IMR-90 (cell line): ENCODE measurements around the gene HLA-F. TPM values are rescaled to one million over a fixed set of nuclear protein-coding genes. Genes with fewer than 3 reads are reported as not detected.

ENCODE experiments used
- ATAC-seq: fragments of 200-7000 bp; cut with Tn5 transposase; 2 replicates; pipeline ENCODE4 v1.9.1; 2020; ENCODE audit warnings: low read depth, mild to moderate bottlenecking, moderate library complexity
- BruUV-seq: library from RNA; stranded (reverse); fragments of 400-500 nt; replicated peaks from 2 replicates; lab custom pipeline; 2021; lab: Mats Ljungman, UMichigan
- CTCF ChIA-PET: fragments of 300-600 bp; formaldehyde crosslinking; extraction: SDS; loops from one replicate; lab custom pipeline; 2021; ENCODE audit warnings: antibody characterized with exemption; lab: Yijun Ruan, JAX
- POLR2A ChIA-PET: fragments of 300-600 bp; sonication (Branson Sonifier 250); formaldehyde crosslinking; loops from one replicate; lab custom pipeline; 2022; ENCODE audit warnings: antibody characterized with exemption; ENCODE audit not compliant: unreplicated experiment; lab: Charles Lee
- DNase-seq: peaks from one replicate; pipeline ENCODE4 v3.0.0; 2013
- H2AFZ ChIP-seq: replicated peaks from 2 replicates; pipeline ENCODE3; 2013; ENCODE audit warnings: low read length, mild to moderate bottlenecking; ENCODE audit not compliant: poor library complexity
- H2AK5ac ChIP-seq: 2 replicates; pipeline ENCODE4 v1.6.1; 2013; ENCODE audit warnings: low read depth, low read length, inconsistent platforms
- H2AK9ac ChIP-seq: replicated peaks from 2 replicates; pipeline ENCODE3; 2013; ENCODE audit warnings: mild to moderate bottlenecking, low read depth, low read length, moderate library complexity; ENCODE audit not compliant: poor library complexity
- H2BK120ac ChIP-seq: 2 replicates; pipeline ENCODE4 v1.6.1; 2013; ENCODE audit warnings: low read depth, low read length, inconsistent platforms
- H2BK15ac ChIP-seq: 3 replicates; pipeline ENCODE4 v1.6.1; 2013; ENCODE audit warnings: low read depth, low read length, inconsistent platforms
- H2BK20ac ChIP-seq: 2 replicates; pipeline ENCODE4 v1.6.1; 2013; ENCODE audit warnings: low read depth, mild to moderate bottlenecking, inconsistent platforms, low read length, moderate library complexity
- H2BK5ac ChIP-seq: 2 replicates; pipeline ENCODE4 v1.6.1; 2013; ENCODE audit warnings: mild to moderate bottlenecking, low read depth, low read length, inconsistent platforms; ENCODE audit not compliant: poor library complexity, severe bottlenecking
- H3K14ac ChIP-seq: replicated peaks from 2 replicates; pipeline ENCODE4 v1.6.1; 2013; ENCODE audit warnings: low read depth, low read length, inconsistent platforms
- H3K18ac ChIP-seq: 2 replicates; pipeline ENCODE4 v1.6.1; 2013; ENCODE audit warnings: low read depth, low read length, control low read depth
- H3K23ac ChIP-seq: 2 replicates; pipeline ENCODE4 v1.6.1; 2013; ENCODE audit warnings: low read depth, low read length, inconsistent platforms
- H3K27ac ChIP-seq: 2 replicates; pipeline ENCODE4 v1.5.1; 2013; ENCODE audit warnings: mild to moderate bottlenecking, control low read depth, low read length; ENCODE audit not compliant: insufficient read depth
- H3K27me3 ChIP-seq: 2 replicates; pipeline ENCODE4 v1.6.1; 2013; ENCODE audit warnings: low read length; ENCODE audit not compliant: control insufficient read depth, insufficient read depth
- H3K36me3 ChIP-seq: 2 replicates; pipeline ENCODE4 v1.6.1; 2013; ENCODE audit warnings: low read length, mixed read lengths; ENCODE audit not compliant: control insufficient read depth, insufficient read depth
- H3K4ac ChIP-seq: 2 replicates; pipeline ENCODE4 v1.6.1; 2013; ENCODE audit warnings: low read depth, low read length, inconsistent platforms
- H3K4me1 ChIP-seq: 2 replicates; pipeline ENCODE4 v1.6.1; 2013; ENCODE audit warnings: low read length, mixed read lengths; ENCODE audit not compliant: control insufficient read depth, insufficient read depth
- H3K4me2 ChIP-seq: 2 replicates; pipeline ENCODE4 v1.6.1; 2013; ENCODE audit warnings: low read depth, mild to moderate bottlenecking, control low read depth, low read length, moderate library complexity
- H3K4me3 ChIP-seq: 2 replicates; pipeline ENCODE4 v1.5.1; 2013; ENCODE audit warnings: low read depth, mild to moderate bottlenecking, control low read depth, low read length, moderate library complexity; ENCODE audit not compliant: insufficient read depth
- H3K56ac ChIP-seq: 2 replicates; pipeline ENCODE4 v1.6.1; 2013; ENCODE audit warnings: low read length, inconsistent platforms; ENCODE audit not compliant: insufficient read depth; ENCODE audit errors: extremely low read depth
- H3K79me1 ChIP-seq, 2 experiments: 2 replicates each; pipeline ENCODE4 v1.6.1; 2013; ENCODE audit warnings: low read length in 2 of 2, inconsistent platforms in 1 of 2, low read depth in 1 of 2
- H3K9ac ChIP-seq: 2 replicates; pipeline ENCODE4 v1.6.1; 2013; ENCODE audit warnings: low read depth, low read length, control low read depth
- H3K9me1 ChIP-seq: 2 replicates; pipeline ENCODE4 v1.6.1; 2013; ENCODE audit warnings: low read length, inconsistent platforms; ENCODE audit not compliant: insufficient read depth
- H3K9me3 ChIP-seq: 2 replicates; pipeline ENCODE4 v1.6.1; 2013; ENCODE audit warnings: low read length; ENCODE audit not compliant: control insufficient read depth, insufficient read depth
- H4K20me1 ChIP-seq: 2 replicates; pipeline ENCODE4 v1.6.1; 2013; ENCODE audit warnings: low read length, inconsistent platforms; ENCODE audit not compliant: insufficient read depth
- H4K5ac ChIP-seq: 2 replicates; pipeline ENCODE4 v1.6.1; 2013; ENCODE audit warnings: mild to moderate bottlenecking, low read depth, low read length, control low read depth
- H4K8ac ChIP-seq, 2 experiments: 2 replicates each; pipeline ENCODE4 v1.6.1; 2013; ENCODE audit warnings: low read depth in 2 of 2, low read length in 2 of 2, control low read depth in 1 of 2, inconsistent platforms in 1 of 2
- H4K91ac ChIP-seq: 2 replicates; pipeline ENCODE4 v1.6.1; 2013; ENCODE audit warnings: low read depth, low read length, inconsistent platforms; ENCODE audit not compliant: insufficient read depth
- CEBPB ChIP-seq: IDR thresholded peaks from 2 replicates; pipeline ENCODE4 v1.6.1; 2012; ENCODE audit warnings: low read depth, low read length, improper control_type of control experiment
- CHD1 ChIP-seq: IDR thresholded peaks from 2 replicates; pipeline ENCODE4 v1.6.1; 2012; ENCODE audit warnings: low read depth, low read length, improper control_type of control experiment
- MAFK ChIP-seq: IDR thresholded peaks from 2 replicates; pipeline ENCODE4 v1.6.1; 2012; ENCODE audit warnings: low read depth, low read length, improper control_type of control experiment
- MXI1 ChIP-seq: IDR thresholded peaks from 2 replicates; pipeline ENCODE4 v1.6.1; 2012; ENCODE audit warnings: low read depth, mild to moderate bottlenecking, low read length, moderate library complexity, borderline replicate concordance
- NFE2L2 ChIP-seq: fragments of 150-350 bp; IDR thresholded peaks from 2 replicates; pipeline ENCODE4 v1.6.1; 2016; ENCODE audit warnings: low read depth, mild to moderate bottlenecking, low read length
- POLR2A ChIP-seq: IDR thresholded peaks from 2 replicates; pipeline ENCODE4 v1.6.1; 2012; ENCODE audit warnings: mild to moderate bottlenecking, low read depth, low read length
- RAD21 ChIP-seq: IDR thresholded peaks from 2 replicates; pipeline ENCODE4 v1.6.1; 2012; ENCODE audit warnings: low read length, improper control_type of control experiment
- RCOR1 ChIP-seq: IDR thresholded peaks from 2 replicates; pipeline ENCODE4 v1.6.1; 2012; ENCODE audit warnings: mild to moderate bottlenecking, low read length, improper control_type of control experiment; ENCODE audit not compliant: insufficient replicate concordance
- RFX5 ChIP-seq: IDR thresholded peaks from 2 replicates; pipeline ENCODE4 v1.8.0; 2012; ENCODE audit warnings: low read depth, mild to moderate bottlenecking, low read length, moderate library complexity
- SMC3 ChIP-seq: fragments of 150-350 bp; IDR thresholded peaks from 2 replicates; pipeline ENCODE4 v1.6.1; 2016; ENCODE audit warnings: low read depth, mild to moderate bottlenecking, antibody characterized with exemption, low read length, moderate library complexity
- WGBS, 2 experiments: methylation state at CpG; one replicate each; pipeline versions ENCODE4 v1.1.5 to v1.1.7; 2013; ENCODE audit warnings: missing lambda C conversion rate in 2 of 2; ENCODE audit not compliant: insufficient read length in 1 of 2; ENCODE audit errors: extremely low coverage in 2 of 2; 5-methylcytosine and 5-hydroxymethylcytosine counted together
- dilution Hi-C: fragments of 300-500 bp; cut with HindIII; formaldehyde crosslinking; loops from one replicate; pipeline ENCODE4 v1.14.3; 2018; ENCODE audit warnings: low sequenced_read_pairs; ENCODE audit not compliant: unreplicated experiment
- in situ Hi-C: fragments of 300-500 bp; cut with MboI; formaldehyde crosslinking; loops from 3 replicates; pipeline ENCODE4 v1.14.3; 2019; ENCODE audit warnings: low sequenced_read_pairs, inconsistent platforms, mixed read lengths
- intact Hi-C: fragments of 100-400 bp; cut with micrococcal nuclease; formaldehyde crosslinking; loops from 2 replicates; pipeline ENCODE4 v1.10.0; 2022
- polyA plus RNA-seq, 3 experiments: library from polyadenylated mRNA; depleted of rRNA; stranded (reverse); fragments of >200 nt; gene quantifications; 2 replicates each; pipeline ENCODE4 v1.2.3, GENCODE V29; 2012; ENCODE audit warnings: low replicate concordance in 1 of 3
- total RNA-seq: library from RNA; depleted of rRNA; stranded (reverse); fragments of >200 nt; gene quantifications from 2 replicates; pipeline ENCODE4 v1.2.3, GENCODE V29; 2012
- TF ChIP-seq, protein P1 (sequence below): conservative IDR thresholded peaks from 2 replicates; pipeline ENCODE4 v1.5.1; 2012; ENCODE audit warnings: mild to moderate bottlenecking, low read depth, low read length, improper control_type of control experiment
- TF ChIP-seq, protein P2 (sequence below): fragments of 150-350 bp; IDR thresholded peaks from 2 replicates; pipeline ENCODE4 v1.6.1; 2017; ENCODE audit warnings: mild to moderate bottlenecking, antibody characterized with exemption, low read length, low read depth

HLA-F gene
- total and polyA plus RNA-seq, 2 of the 4 experiments (the other 2 are of a cell fraction), result not detected

DNA sequence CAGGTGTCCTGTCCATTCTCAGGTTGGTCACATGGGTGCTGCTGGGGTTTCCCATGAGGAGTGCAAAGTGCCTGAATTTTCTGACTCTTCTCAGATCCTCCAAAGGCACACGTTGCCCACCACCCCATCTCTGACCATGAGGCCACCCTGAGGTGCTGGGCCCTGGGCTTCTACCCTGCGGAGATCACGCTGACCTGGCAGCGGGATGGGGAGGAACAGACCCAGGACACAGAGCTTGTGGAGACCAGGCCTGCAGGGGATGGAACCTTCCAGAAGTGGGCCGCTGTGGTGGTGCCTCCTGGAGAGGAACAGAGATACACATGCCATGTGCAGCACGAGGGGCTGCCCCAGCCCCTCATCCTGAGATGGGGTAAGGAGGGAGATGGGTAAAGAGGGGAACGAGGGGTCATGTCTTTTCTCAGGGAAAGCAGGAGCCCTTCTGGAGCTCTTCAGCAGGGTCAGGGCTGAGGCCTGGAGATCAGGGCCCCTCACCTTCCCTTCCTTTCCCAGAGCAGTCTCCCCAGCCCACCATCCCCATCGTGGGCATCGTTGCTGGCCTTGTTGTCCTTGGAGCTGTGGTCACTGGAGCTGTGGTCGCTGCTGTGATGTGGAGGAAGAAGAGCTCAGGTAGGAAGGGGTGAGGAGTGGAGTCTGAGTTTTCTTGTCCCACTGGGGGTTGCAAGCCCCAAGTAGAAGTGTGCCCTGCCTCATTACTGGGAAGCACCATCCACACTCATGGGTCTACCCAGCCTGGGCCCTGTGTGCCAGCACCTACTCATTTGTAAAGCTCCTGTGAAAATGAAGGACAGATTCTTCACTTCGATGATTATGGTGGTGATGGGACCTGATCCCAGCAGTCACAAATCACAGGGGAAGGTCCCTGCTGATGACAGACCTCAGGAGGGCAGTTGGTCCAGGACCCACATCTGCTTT lies 2.0 kb downstream of the HLA-F start (continued):
- no peak for TF ChIP-seq RCOR1

DNA sequence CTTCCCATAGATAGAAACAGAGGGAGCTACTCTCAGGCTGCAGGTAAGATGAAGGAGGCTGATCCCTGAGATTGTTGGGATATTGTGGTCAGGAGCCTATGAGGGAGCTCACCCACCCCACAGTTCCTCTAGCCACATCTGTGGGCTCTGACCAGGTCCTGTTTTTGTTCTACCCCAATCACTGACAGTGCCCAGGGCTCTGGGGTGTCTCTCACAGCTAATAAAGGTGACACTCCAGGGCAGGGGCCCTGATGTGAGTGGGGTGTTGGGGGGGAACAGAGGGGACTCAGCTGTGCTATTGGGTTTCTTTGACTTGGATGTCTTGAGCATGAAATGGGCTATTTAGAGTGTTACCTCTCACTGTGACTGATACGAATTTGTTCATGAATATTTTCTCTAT lies 2.8 kb downstream of the HLA-F start:
- no TSS peak for BruUV-seq
- no peak overlapping the region for H3K27ac ChIP-seq
- ChIA-PET POLR2A (no interaction called here), CTCF (no interaction called here)
- H3K4me1 ChIP-seq, result no peaks in the 10 kb centered on the region; the same call in 1 of the 2 replicates
- H3K27me3 ChIP-seq, result peaks cover 29% of the 10 kb centered on the region
- H3K14ac ChIP-seq, result no peak overlapping the region
- ATAC-seq, result no peak
- no peak overlapping the region for H4K91ac ChIP-seq
- no peak for DNase-seq
- dilution Hi-C loops, result no loop called here
- WGBS, 2 experiments, result no CpG with 5 or more reads among the region's 1 CpG
- H3K9me3 ChIP-seq, result no peaks in the 10 kb centered on the region
- no peaks in the 10 kb centered on the region for H3K36me3 ChIP-seq
- H3K4ac ChIP-seq, result no peak overlapping the region
- H3K9me1 ChIP-seq, result no peaks in the 10 kb centered on the region
- in situ Hi-C loops, result loop anchor here (25.0 kb wide), 1 partner anchor 286 kb away; no protein-coding TSS in a partner anchor
- no peaks in the 10 kb centered on the region for H4K20me1 ChIP-seq
- H2AK9ac ChIP-seq, result no peak overlapping the region
- H3K56ac ChIP-seq, result no peak overlapping the region
- no peak overlapping the region for H2AK5ac ChIP-seq
- H2BK15ac ChIP-seq, result no peak overlapping the region
- H3K4me2 ChIP-seq, result no peak overlapping the region
- no peak overlapping the region for H3K4me3 ChIP-seq
- intact Hi-C loops, result no loop called here
- H3K79me1 ChIP-seq, result no peaks in the 10 kb centered on the region
- no peak overlapping the region for H3K9ac ChIP-seq
- no peak overlapping the region for H2BK120ac ChIP-seq
- H3K23ac ChIP-seq, result no peak overlapping the region
- no peak overlapping the region for H4K5ac ChIP-seq
- H2BK5ac ChIP-seq, result no peak overlapping the region
- no peak overlapping the region for H2BK20ac ChIP-seq
- no peak overlapping the region for H2AFZ ChIP-seq
- no peak overlapping the region for H4K8ac ChIP-seq
- H3K18ac ChIP-seq, result no peak overlapping the region
- no peak for TF ChIP-seq MAFK
- TF ChIP-seq MXI1, result no peak
- no peak for TF ChIP-seq NFE2L2
- no peak for TF ChIP-seq RAD21
- TF ChIP-seq RFX5, result no peak
- TF ChIP-seq, protein P1, sequence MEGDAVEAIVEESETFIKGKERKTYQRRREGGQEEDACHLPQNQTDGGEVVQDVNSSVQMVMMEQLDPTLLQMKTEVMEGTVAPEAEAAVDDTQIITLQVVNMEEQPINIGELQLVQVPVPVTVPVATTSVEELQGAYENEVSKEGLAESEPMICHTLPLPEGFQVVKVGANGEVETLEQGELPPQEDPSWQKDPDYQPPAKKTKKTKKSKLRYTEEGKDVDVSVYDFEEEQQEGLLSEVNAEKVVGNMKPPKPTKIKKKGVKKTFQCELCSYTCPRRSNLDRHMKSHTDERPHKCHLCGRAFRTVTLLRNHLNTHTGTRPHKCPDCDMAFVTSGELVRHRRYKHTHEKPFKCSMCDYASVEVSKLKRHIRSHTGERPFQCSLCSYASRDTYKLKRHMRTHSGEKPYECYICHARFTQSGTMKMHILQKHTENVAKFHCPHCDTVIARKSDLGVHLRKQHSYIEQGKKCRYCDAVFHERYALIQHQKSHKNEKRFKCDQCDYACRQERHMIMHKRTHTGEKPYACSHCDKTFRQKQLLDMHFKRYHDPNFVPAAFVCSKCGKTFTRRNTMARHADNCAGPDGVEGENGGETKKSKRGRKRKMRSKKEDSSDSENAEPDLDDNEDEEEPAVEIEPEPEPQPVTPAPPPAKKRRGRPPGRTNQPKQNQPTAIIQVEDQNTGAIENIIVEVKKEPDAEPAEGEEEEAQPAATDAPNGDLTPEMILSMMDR, result no peak
- TF ChIP-seq, protein P2, sequence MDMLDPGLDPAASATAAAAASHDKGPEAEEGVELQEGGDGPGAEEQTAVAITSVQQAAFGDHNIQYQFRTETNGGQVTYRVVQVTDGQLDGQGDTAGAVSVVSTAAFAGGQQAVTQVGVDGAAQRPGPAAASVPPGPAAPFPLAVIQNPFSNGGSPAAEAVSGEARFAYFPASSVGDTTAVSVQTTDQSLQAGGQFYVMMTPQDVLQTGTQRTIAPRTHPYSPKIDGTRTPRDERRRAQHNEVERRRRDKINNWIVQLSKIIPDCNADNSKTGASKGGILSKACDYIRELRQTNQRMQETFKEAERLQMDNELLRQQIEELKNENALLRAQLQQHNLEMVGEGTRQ, result no peak
- TF ChIP-seq RCOR1, result no peak
- no peak for TF ChIP-seq CEBPB
- TF ChIP-seq CHD1, result no peak
- no peak for TF ChIP-seq POLR2A
- no peak for TF ChIP-seq SMC3
